ENCODE data around the gene MRPL23. TPM values are rescaled to one million over a fixed set of nuclear protein-coding genes. Genes with fewer than 3 reads are reported as not detected.

Gene MRPL23
- total and polyA plus RNA-seq, 4 donors, result 34.8 to 250 (median 107) TPM

GRCh38 chr11:1917523-1918435 is 29.4 kb upstream of the MRPL23 start:
- Histone ChIP-seq H3K4me1 (ENCODE audit: control insufficient read depth in 5 of 5, insufficient read depth in 5 of 5, low read length in 5 of 5) (peaks cover 0 to 33% (median 9%) of the 10 kb centered on the region in 5 donors), H3K4me3 (no peak overlapping the region), H3K9ac (ENCODE audit: insufficient read depth in 1 of 2, low read length in 2 of 2) (no peak overlapping the region), H3K27ac (ENCODE audit: low read depth in 1 of 2, low read length in 1 of 2) (no peak overlapping the region), H3K27me3 (ENCODE audit: control insufficient read depth in 3 of 3, insufficient read depth in 3 of 3, low read length in 2 of 3) (no peaks in the 10 kb centered on the region), H3K36me3 (ENCODE audit: control insufficient read depth in 4 of 4, insufficient read depth in 4 of 4, low read length in 4 of 4) (no peaks in the 10 kb centered on the region), H3K9me3 (ENCODE audit: control insufficient read depth in 4 of 4, insufficient read depth in 3 of 4, low read length in 3 of 4) (peaks cover 0 to 1% (median 0%) of the 10 kb centered on the region in 4 donors)
- TF ChIP-seq CTCF (IDR thresholded peaks at IDR 0.05; ENCODE audit: control extremely low read depth, extremely low read depth), result no peak
- 75 to 77% methylated on average over 32 to 34 of the region's 34 CpGs for WGBS, 2 donors
- no peak for ATAC-seq (ENCODE audit: insufficient read depth, low FRiP score)
- no peak for DNase-seq

- 85 to 86% methylated on average over 29 of the region's 29 CpGs for WGBS, 2 donors
- H3K4me1 ChIP-seq (ENCODE audit: control insufficient read depth in 5 of 5, insufficient read depth in 5 of 5, low read length in 5 of 5), result peaks cover 0 to 33% (median 9%) of the 10 kb centered on the region in 5 donors
- no peak overlapping the region for H3K9ac ChIP-seq (ENCODE audit: insufficient read depth in 1 of 2, low read length in 2 of 2)
- no peaks in the 10 kb centered on the region for H3K27me3 ChIP-seq (ENCODE audit: control insufficient read depth in 3 of 3, insufficient read depth in 3 of 3, low read length in 2 of 3)
- TF ChIP-seq CTCF (IDR thresholded peaks at IDR 0.05; ENCODE audit: control extremely low read depth, extremely low read depth), result no peak
- no peak for ATAC-seq (ENCODE audit: insufficient read depth, low FRiP score)
- no peaks in the 10 kb centered on the region for H3K36me3 ChIP-seq (ENCODE audit: control insufficient read depth in 4 of 4, insufficient read depth in 4 of 4, low read length in 4 of 4)
- no peak overlapping the region for H3K4me3 ChIP-seq
- DNase-seq, result no peak
- H3K27ac ChIP-seq (ENCODE audit: low read depth in 1 of 2, low read length in 1 of 2), result peak overlapping the region in 1 of 2 donors; percentile 11
- H3K9me3 ChIP-seq (ENCODE audit: control insufficient read depth in 4 of 4, insufficient read depth in 3 of 4, low read length in 3 of 4), result peaks cover 0 to 1% (median 0%) of the 10 kb centered on the region in 4 donors
Observed at GRCh38 chr11:1918436-1919315, 28.5 kb upstream of the MRPL23 start.

GRCh38 chr11:1919391-1920127 is 27.6 kb upstream of the MRPL23 start, which contains the start of gene TNNT3:
Gene TNNT3, plus strand, starts transcription at chr11:1919703. Its CDS starts 3,172 bp downstream, at chr11:1922875.
- 83 to 88% methylated on average over 30 to 31 of the region's 31 CpGs for WGBS, 2 donors
- H3K9ac ChIP-seq (ENCODE audit: insufficient read depth in 1 of 2, low read length in 2 of 2), result no peak within 1 kb of the TSS

More at GRCh38 chr11:1919391-1920127, 27.6 kb upstream of the MRPL23 start, which contains the start of gene TNNT3:
- Histone ChIP-seq H3K27ac (ENCODE audit: low read depth in 1 of 2, low read length in 1 of 2) (peak within 1 kb of the TSS in 1 of 2 donors; percentile 11), H3K36me3 (ENCODE audit: control insufficient read depth in 4 of 4, insufficient read depth in 4 of 4, low read length in 4 of 4) (no peaks in the 10 kb centered on the region), H3K9me3 (ENCODE audit: control insufficient read depth in 4 of 4, insufficient read depth in 3 of 4, low read length in 3 of 4) (peaks cover 0 to 1% (median 0%) of the 10 kb centered on the region in 4 donors), H3K4me1 (ENCODE audit: control insufficient read depth in 5 of 5, insufficient read depth in 5 of 5, low read length in 5 of 5) (peaks cover 0 to 33% (median 9%) of the 10 kb centered on the region in 5 donors), H3K27me3 (ENCODE audit: control insufficient read depth in 3 of 3, insufficient read depth in 3 of 3, low read length in 2 of 3) (no peaks in the 10 kb centered on the region), H3K4me3 (no peak within 1 kb of the TSS)
- DNase-seq (peak in 1 of 3 donors; percentile 52), ATAC-seq (ENCODE audit: insufficient read depth, low FRiP score) (no peak)
- no peak for TF ChIP-seq CTCF (IDR thresholded peaks at IDR 0.05; ENCODE audit: control extremely low read depth, extremely low read depth)

Measured in lung (tissue), 12 donors.